HG03108 (cell line): ENCODE results near the gene TSHZ2.
"Not testable (repeated sequence)": the region's sequence is repeated elsewhere in the genome, so short reads cannot be mapped to it uniquely, and the experiment has no call there.

Experiments
- ATAC-seq: cut with Tn5 transposase; IDR thresholded peaks from one replicate; pipeline ENCODE4 v1.9.1; 2021; ENCODE audit warnings: moderate library complexity; ENCODE audit not compliant: unreplicated experiment

The TSHZ2 gene

DNA sequence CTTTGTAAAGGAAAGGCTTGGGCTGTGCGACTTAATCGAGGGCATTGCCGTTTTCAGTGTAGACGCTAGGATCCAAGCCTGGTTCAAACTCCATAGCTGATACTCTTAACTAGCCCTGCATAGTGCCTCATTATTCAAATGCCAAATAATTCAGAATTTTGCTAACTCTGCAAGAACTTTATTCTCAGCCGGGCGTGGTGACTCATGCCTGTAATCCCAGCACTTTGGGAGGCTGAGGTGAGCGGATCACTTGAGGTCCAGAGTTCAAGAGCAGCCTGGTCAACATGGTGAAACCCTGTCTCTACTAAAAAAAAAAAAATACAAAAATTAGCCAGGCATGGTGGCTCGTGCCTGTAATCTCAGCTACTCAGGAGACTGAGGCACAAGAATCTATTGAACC, 394.8 kb downstream of the TSHZ2 start:
- not testable (repeated sequence) for ATAC-seq

DNA sequence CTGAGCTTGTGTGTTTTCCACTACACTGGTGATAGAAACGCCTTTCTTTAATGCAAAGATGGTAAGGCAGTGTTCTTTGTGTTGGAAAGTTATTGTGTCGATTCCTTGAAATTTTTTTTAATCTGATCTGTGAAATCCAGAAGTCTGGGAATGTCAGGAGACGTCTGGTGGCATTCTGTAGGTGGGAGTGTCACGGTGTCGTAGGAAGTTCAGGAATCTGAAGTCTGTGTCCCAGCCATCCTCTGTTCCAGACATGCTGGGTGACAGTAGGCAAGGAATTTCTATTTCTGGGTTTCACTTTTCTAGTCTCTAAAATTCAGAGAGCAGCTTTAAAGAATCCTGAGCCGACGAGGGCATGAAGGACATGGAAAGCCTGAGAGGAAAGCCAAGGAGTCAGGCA, 397.7 kb downstream of the TSHZ2 start:
- ATAC-seq, result no peak

DNA sequence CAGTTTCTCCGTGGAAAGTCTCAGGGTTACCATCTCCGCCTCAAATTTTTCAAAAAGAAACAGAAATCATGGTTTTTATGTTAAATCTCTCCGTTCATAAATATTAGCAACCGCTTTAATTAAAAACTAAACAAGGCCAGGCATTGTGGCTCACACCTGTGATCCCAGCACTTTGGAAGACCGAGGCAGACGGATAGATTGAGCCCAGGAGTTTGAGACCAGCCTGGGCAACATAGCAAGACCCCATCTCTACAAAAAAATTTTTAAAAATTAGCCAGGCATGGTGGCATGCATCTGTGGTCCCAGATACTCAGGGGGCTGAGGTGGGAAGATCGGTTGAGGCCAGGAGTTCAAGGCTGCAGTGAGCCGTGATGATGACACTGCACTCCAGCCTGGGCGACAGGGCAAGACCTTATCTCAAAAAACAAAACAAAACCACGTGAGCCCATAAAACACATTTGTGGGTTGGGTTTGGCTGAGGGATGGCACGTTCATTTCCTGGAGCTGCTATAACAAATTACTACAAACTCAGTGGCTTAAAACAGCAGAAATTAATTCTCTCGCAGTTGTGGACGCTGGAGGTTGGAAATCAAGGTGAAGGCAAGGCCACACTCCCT, 398.3 kb downstream of the TSHZ2 start:
- no peak for ATAC-seq

DNA sequence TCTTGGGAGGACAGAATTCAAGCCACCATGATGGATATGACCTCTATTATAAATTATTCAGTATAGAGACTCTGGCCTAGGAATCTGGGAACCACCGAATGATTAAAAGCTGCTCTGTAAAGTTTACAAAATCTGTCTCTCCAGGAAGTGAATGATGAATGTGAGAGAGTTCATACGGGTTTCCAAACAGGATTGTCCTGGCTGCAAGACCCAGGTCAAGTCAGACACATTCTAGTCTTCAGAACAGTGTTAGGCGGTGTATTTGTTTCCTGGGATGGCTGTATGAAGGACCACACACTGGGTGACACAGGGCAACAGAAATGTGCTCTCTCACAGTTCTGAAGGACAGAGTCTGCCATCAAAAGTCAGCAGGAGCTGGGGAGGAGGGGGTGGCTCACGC, 399.1 kb downstream of the TSHZ2 start:
- ATAC-seq, result no peak

DNA sequence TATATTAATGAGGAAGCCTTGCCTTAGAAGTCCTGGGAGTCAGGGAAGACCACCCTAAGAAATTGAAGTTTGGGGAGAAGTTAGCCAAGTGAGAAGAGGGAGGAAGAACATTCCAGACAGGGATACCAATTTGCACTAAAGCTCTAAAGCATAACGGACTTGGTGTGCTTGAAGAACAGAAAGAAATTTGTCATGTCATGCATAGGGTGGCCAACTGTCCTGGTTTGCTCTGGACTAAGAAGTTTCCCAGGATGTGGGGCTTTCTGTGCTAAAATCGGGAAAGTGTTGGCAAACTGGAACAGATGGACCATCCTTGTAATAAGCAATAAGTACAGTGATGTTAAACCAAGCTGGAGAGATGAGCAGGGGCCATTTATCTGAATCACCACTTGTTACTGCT, 403.9 kb downstream of the TSHZ2 start:
- no peak for ATAC-seq

DNA sequence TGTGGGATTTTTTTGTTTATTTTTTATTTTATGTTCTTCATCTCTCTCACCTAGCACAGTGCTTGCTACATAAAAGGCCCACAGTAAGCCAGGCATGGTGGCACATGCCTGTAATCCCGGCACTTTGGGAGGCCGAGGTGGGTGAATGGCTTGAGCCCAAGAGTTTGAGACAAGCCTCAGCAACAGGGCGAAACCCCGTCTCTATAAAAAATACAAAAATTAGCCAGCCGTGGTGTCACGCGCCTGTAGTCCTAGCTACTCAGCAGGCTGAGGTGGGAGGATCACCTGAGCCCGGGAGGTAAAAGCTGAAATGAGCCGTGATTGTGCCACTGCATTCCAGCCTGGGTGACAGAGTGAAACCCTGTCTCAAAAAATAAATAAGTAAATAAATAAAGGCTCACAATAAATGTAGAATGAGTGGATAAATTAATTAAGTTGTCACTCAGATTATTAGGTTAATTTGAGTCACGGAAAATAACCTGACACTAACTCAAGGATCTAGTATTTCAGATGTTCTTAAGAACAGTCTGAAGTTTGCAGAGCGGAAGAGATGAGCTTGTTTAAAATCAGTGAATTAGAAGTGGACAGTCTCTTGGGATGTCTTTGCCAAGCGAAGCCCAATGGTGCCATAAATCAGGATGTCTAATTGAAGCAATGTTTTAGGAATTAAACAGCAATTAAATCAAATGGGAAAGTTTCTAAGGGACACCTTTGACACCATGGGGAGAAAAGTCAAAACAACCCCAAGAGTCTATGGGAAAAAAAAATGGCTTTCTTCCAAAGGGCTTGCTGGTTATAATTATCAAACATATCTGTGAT, 407.1 kb downstream of the TSHZ2 start:
- no peak for ATAC-seq

DNA sequence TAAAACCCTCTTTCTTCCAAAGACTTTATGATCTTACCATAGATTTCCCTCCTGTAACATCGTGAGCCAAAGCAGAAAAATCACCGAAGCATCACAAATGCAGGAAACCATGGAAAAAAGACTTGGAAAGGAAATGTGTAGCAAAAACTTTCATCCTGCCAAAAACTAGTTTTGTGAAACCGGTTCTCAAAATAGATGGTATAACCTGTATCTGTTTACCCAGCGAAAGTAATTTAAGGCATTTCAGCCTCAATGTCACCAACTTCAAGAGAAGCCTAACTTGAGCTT, 407.6 kb downstream of the TSHZ2 start:
- ATAC-seq, result no peak

DNA sequence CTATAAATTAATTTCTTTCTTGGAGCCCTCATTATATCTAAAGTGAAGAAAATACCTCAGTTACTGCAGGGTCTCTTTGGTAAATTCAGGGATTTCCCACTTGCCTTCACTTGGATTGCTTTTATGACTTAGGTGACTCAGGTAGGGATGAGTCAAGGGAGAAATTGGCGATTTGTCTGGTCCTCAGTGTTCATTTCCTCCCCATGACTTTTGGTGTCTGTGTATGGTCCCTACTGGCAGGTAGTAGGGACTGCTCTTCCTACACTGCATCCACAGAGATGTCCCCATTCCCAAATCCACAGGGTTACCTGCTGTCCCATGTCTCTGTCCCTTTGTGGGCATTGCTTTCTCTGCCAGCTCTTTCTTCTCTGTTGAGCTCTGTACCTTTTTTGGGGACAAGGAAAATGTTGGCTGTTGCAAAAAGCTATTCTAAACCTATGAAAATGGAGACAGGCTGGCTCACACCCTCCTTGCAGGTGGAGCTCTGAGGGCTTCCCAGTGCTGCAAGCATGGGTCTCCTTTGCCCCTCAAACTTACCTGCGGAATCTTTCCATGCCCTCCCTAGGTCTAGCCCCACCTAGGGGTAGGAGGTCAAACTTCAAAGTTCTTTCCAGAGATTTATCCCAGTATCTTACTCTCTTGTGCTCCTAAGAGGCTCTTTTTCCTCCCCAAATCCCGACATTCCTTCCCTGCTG, 409.6 kb downstream of the TSHZ2 start:
- no peak for ATAC-seq

DNA sequence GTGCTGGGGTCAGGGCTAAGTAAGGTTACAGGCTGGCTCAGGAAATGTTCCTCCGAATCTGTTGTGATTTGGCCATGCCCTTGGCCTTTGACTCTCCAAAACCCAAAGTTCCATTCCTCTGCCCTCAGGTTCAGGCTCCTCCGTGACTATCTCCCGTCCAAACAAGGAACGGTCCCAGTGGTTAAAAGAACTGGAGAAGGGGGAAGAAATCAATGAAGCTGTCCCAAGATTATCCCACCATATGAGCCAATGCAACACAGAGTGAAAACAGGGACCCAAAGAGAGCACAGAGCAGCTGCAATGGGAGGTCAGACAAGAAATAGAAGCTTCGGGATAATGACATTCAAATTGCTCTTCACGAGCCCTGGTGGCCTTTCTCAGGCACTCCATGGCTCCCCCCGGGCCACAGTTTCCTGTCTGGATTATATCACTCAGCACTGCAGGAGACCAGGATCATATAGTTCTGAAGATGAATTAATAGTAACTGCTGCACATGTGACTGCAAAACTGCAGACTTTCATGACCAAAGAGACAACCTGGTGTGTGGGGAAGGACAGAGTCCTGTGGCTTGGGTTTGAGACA, 410.2 kb downstream of the TSHZ2 start:
- no peak for ATAC-seq

DNA sequence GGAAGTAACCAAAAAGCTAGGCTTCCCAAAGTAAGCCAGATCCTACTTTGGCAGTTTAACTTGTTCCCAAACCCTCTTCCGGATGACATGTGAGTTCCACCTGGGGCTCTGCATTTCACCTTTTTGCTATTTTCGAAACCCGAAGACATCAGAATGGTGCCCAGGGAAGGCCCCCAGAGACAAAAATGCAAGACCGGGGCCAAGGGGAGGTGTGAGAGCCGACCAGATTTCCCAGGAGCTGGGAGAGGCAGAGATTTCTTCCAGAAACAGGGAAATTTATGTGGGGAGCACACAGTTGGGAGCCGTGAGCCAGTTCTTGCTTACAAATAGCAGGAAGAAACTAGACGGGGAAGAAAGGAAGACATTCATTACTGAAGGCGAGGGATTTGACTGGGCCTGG, 411.8 kb downstream of the TSHZ2 start:
- ATAC-seq, result no peak

DNA sequence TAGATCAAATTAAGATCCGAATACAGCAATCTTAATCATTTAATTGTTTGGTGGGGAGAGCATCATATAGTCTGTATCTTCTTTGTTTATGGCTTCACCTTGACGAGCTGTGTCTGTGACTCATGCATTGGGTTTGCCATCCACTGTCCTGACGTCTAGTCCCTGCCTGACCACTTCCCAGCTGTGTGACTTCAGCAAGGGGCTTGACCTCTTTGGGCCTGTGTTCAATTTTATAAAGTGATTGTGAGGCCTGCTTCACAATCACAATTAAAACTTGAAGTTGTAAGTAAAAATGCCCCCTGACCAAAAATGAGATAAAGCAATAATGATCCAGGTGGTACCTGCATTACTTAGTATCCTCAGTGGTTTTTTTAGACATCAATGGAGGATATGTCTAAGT, 412.2 kb downstream of the TSHZ2 start:
- no peak for ATAC-seq

DNA sequence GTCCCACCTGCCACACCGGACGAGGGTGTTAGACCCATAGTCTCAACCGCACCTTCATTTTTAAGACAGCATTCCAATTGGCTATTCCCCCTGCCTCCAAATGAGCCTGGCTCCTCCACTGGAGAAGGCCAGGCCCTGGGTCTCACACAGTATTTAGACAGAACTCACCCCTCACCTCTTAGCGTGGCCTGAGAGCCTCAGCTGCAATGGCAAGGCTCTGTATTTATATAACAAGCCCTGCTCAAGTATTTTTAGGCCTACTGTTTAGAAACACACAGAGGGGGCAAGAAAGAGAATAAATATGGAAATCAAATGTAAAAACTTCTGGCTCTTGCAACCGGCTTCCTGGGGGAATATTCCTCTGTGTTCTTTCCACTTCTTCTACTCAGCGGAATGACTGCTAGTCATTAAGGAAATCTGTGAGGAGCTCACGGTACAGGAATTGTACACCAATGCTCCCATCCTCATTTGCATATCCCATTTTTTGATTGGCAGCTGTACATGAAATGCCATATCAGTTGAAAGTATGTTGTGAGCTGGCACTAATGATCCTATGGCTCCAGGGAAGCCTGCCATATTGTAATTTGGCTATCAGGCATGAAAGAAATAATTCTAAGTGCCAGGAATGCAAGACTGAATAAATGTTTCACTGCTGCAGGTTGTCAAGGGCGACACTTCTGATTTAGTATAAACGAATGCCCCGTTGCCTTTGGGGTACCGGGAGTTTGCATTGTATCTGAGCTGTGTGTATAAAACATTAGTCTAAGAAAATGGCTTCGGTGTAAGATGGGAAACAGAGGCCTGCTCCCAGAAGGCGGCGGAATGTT, 414.0 kb downstream of the TSHZ2 start:
- ATAC-seq, result no peak

DNA sequence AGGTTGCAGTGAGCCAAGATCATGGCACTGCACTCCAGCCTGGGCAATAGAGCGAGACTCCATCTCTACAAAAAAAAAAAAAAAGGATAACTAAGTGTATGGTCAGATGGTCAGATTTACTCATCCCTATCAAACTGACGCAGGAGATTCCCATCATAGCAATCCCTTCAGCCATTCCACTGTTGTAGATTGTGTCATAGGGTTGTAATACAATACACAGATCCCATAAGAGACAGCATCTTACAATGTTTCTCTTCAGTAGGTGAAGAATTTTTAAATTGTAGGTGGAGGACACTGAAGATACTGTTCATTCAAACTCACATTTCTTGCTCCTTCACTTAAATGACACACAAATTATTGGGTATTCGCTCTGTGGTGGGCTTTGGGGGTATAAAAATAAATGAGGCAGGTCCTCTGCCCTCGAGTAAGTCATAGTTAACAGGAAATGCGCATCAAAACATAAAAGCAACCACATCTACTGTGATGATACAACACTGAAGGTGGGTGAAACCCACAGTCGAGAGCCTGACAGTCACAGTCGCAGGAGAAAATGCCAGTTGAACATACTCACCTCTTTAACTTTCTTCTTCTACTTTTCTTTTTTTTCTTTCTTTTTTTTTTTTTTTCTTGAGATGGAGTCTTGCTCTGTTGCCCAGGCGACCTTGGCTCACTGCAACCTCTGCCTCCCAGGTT, 416.0 kb downstream of the TSHZ2 start:
- no peak for ATAC-seq

DNA sequence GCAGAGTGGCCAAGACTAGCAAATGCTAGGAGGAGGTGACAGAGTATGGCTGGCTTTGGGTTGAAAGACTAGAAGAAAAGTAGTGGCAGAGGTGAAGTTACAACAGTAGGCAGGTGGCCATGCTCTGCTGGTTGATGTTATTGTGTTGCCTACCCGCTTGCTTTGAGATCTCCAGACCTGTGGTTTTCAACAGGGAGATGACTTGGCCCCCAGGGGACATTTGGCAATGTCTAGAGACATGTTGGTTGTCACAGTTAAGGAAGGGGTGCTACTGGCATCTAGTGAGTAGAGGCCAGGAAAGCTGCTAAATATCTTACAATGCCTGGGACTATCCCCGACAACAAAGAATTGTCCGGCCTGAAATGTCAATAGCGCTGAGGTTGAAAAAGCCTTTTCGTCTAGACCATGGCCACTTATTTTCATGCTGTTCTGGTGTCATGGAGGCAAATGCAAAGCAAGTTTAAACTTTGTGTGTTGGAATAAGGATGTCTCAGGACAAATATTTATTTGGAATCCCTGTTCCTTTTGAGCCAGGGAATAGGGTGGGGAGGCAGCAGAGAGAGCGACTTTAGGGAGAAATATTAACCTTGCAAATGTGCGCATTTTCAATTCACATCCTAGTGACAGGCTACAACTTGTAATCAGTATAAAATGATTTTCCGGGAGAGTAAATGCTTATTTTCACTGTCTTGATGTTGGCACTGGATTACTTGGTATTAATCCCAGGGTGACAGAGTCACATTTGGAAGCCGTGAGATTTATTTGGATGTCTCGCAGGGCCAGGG, 417.6 kb downstream of the TSHZ2 start:
- ATAC-seq, result no peak

DNA sequence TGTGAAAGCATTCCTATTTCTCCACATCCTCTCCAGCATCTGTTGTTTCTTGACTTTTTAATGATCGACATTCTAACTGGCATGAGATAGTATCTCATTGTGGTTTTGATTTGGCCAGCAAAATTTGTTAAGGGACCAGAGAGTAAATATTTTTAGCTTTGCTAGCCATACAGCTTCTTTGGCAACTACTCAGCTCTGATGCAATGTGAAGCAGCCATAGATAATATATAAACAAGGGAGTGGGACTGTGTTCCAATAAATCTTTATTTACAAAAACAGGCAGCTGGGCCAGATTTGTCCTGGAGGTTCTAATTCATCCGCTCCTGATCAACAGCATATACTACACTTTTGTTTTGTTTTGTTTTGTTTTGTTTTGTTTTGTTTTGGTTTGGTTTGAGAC, 418.6 kb downstream of the TSHZ2 start:
- no peak for ATAC-seq

DNA sequence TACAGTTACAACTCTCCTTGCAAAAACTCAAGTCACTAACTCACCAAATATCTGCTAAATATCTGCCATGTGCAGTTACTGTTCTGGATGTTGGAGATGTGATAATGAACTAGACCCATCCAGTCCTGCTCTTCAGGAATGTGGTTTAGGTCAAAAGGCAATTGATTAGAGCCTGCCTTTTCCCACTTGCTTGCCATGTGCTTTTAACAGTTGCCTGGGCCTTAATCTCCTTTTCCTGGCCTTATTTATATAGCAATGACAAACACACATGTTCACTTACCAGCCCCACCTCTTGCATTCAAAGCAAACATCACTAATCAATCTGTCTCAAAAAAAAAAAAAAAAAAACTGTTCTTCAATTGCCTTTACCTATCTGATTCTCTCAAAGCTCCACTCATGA, 422.3 kb downstream of the TSHZ2 start:
- no peak for ATAC-seq

DNA sequence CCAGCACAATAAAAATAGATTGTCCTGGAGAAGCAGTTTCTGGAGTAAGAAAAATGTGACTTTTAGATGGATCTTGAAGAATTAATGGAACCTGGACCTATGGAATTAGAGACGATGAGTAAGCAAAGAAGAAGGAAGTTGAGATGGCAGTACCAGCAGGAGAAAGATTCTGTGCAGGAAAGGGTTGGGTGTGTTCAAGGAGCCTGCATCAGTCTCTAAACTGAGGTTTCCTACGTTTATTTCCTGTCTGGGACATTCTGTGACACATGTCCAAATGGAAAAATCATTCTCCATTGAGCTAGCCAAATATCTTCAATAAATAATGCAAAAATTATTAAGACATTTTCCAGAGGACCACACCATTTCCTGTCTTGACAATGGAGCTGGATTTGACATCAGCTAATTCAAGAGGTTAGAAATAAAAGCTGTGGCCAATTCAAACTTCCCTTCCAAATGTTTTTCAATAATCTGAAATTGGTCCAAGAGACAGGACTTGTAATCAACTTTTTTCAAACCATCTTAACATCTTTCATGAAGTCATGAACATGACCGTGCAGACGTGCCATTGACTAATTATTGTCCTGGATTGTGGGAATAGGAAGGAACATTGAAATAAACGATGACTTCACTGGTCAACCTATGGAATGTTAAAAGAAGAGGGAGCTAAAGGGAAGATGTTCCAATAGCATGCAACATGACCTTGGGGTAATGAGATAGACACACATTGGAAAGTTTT, 423.2 kb downstream of the TSHZ2 start:
- no peak for ATAC-seq

DNA sequence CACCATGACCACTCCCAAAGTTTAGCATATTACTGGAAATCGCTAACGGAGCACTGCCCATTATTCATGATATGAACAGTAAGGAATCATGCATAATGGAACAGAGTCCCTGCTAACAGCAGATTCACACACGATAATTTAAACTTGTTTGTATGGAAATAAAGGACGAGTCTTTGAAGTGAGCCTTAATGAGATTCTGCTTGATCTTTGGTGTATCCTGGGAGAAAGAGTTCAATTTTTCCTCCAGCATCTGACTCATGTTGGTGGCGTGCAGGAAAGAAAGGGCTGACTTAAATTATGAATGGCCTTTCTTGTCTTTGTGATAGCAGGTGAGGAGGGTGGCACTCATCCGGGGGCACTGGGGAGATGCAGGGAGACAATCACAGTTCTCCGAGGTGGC, 426.9 kb downstream of the TSHZ2 start:
- ATAC-seq, result no peak
